Hematopoietic multipotent progenitor cell treated with erythropoietin and hydrocortisone succinate and interleukin-3 and kit ligand, for 17 days (in vitro differentiated cells): ENCODE data around the gene TMEM9.

Experiments used
- DNase-seq: peaks from one replicate; pipeline ENCODE4 v3.0.0-alpha.2; 2015; ENCODE audit warnings: low spot score

The TMEM9 gene

GRCh38 chr1:201126832-201127754 lies 27.2 kb downstream of the TMEM9 start, which contains the start of gene ASCL5:
Gene ASCL5, minus strand, starts transcription at chr1:201127184. Its CDS starts 11,812 bp downstream, at chr1:201115372.
- no peak for DNase-seq

DNA sequence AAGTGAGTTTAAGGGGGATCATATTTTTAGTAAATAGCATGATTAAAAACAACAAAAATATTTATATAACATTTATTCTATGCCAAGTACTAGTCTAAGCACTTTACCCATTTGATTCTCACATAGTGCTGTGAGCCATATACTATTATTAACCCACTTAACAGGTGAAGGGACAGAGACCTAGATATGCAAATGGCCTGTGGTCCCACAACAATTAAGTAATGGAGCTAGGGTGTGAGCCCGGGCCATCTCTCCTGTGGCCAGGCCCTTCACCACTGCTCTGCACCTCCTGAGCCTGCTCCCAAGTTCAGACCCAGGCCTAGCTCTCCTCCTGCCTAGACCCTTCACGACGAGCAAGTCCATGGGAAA lies 27.8 kb downstream of the TMEM9 start:
- DNase-seq, result no peak

- DNase-seq, result no peak
Observed at GRCh38 chr1:201125800-201126199, 28.5 kb downstream of the TMEM9 start.

DNA sequence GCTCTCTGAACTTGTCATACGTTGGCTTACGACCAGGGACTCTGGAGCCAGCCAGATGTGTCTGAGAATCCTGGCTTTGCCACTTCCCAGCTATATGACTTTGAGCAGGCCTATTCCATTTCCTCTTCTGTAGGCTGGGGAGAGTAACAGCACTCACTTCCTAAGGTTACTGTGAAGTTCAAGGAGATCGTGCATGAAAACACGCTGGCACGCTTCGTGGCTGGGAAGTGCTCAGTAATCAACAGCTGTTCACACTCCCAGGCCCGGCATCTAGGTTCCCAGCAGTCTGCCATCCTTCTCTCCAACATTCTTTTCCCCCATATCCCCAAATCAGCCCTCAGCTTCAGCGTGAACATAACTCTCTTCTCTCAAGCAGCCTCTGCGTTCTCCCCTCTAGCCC lies 29.3 kb downstream of the TMEM9 start:
- no peak for DNase-seq

- no peak for DNase-seq
Observed at GRCh38 chr1:201123866-201124265, 30.4 kb downstream of the TMEM9 start.

GRCh38 chr1:201122321-201122957 lies 31.8 kb downstream of the TMEM9 start:
- no peak for DNase-seq

DNA sequence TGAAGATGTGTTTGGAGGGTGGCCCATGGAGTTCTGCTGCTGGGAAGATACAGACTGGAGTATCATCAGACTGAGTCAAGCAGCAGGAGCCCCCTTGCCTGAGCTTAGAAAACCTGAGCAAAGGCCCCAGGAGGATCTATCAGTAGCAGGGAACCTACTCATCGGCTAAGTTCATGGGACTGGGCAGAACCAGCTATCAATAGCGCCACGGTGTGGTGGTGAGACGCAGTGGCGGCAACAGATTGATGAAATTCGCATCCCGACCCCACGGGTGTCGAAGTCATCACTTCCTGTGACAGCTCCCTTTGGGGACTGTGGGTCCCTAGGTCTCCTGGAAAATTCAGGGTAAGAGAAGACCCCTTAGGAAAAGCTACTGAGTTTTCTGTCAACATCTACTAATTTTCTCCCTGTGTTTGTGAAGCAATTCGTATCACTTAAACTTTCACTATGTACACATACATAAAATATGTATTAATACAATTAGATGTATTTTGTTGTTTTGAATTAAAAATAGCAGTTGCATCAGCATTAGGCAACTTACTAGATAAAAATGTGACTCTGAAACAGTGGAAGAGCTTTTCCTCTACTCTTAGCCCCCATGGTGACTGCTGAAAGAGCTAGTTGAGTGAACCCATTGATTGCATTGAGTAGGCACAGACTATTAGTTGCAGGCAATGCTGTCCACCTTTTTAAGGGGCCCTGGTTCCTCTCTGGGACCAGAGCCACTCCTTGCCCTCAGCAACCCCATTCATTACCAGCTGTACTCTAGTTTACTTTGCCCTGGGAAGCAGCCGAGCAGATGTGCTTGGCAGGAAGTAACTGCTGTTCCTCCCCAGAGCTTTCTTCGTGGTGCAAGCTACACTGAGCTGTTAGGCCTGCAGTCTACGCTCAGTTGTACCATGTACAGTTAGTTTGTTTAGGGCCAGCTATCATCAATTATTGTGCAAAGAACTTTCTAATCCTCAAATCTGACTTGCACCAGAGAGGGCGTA lies 34.8 kb downstream of the TMEM9 start:
- peak; percentile 8 for DNase-seq

- DNase-seq, result no peak
Observed at GRCh38 chr1:201116091-201116490, 38.2 kb downstream of the TMEM9 start.

GRCh38 chr1:201115390-201115937 lies 38.8 kb downstream of the TMEM9 start:
- no peak for DNase-seq

- DNase-seq, result no peak
Observed at GRCh38 chr1:201114245-201115131, 39.8 kb downstream of the TMEM9 start.

DNA sequence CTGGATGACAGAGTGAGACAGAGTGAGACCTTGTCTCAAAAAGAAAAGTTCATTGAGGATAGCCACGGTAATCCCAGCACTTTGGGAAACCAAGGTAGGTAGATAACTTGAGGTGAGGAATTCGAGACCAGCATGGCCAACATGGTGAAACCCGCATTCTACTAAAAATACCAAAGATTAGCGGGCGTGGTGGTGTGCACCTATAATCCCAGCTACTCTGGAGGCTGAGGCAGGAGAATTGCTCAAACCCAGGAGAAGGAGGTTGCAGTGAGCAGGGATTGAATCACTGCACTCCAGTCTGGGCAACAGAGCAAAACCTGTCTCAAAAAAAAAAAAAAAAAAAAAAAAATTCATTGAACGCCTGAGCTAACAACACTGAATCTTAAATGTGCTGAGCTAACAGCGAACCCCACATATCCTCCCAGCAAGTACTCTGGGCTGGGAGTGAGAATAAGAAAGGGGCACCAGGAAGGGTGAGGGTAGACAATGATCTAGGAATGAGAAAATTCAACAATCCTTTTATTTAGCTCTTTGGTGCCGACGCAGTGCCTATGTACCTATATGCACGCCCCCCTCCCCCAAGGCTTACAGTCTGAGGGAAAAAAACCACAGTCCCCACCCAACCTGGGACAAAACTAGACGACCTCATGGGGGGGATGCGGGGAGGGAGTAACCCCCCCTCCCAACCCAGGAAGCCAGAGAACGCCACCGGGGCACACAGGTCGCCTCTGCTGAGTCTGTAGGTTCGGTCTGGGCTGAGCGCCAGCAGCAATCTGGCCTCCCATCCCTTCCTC lies 40.6 kb downstream of the TMEM9 start:
- no peak for DNase-seq

DNA sequence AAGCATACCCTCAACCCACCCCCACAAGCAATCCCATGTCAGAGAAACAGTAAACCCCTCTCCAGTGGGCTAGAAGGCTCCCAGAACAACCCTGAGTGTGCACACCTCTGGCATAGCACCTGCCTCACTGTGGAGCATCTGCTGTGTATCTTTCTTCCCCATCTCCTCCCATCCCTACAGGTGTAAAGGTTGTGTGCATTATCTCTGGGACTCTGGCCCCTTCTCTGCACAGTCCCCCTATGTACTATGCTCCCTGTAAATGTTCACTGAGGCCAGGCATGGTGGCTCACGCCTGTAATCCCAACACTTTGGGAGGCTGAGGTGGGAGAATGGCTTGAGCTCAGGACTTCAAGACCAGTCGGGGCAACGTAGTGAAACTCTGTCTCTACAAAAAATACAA lies 41.3 kb downstream of the TMEM9 start:
- no peak for DNase-seq

DNA sequence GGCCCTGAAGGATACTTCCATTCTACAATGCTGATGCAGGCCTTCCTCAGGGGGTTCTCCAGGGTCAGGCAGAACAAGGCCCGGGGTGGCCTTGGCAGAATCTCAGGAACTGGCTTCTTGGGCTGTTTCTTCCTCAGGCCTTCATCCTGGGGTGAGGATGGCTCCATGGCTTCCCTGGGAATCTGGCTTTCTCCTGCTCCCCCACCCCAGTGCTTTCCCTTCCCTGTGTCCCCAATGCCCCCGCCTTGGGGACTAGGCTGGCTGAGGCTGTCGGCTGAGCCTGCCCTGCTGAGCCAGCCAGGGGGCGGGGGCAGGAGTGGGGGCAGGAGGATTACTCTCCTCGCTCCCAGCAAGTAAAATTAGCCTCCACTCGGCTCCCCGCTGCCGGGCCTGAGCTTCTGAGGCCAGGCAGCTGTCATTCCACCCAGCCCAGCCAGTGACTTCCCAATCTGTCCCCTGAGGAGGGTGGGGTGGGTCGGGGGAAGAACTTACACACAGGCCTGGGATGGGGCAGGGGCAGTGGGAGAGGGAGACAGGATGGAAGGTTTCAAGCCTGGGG lies 42.0 kb downstream of the TMEM9 start, which contains the start of gene CACNA1S:
CACNA1S (minus strand) TSS at position 254 of the 559 bp plus-strand sequence; CDS start at position 167, 87 bp downstream.
- DNase-seq, result no peak

GRCh38 chr1:201111672-201112071 lies 42.6 kb downstream of the TMEM9 start:
- DNase-seq, result no peak

DNA sequence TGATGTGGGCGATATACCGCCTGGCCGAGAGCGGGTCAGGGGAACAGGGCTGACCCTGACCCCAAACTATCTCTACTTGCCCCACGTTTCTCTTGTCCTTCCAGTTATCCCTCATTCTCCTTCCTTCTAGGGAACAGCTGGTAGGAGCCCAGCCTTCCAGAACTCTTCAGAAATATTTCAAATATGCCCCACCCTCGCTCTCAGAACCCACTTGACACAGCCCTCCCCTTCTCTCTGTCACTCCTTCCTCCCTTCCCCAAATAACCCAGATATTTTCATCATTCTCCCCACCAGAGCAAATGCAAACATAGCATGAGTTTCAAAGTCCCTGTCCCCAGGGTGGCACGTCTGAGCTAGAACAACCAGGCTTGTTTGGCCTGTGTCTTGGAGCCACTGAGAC lies 43.1 kb downstream of the TMEM9 start:
- DNase-seq, result no peak

GRCh38 chr1:201110616-201111015 lies 43.7 kb downstream of the TMEM9 start:
- no peak for DNase-seq

GRCh38 chr1:201110138-201110537 lies 44.1 kb downstream of the TMEM9 start:
- no peak for DNase-seq

- no peak for DNase-seq
Observed at GRCh38 chr1:201109651-201110050, 44.6 kb downstream of the TMEM9 start.

DNA sequence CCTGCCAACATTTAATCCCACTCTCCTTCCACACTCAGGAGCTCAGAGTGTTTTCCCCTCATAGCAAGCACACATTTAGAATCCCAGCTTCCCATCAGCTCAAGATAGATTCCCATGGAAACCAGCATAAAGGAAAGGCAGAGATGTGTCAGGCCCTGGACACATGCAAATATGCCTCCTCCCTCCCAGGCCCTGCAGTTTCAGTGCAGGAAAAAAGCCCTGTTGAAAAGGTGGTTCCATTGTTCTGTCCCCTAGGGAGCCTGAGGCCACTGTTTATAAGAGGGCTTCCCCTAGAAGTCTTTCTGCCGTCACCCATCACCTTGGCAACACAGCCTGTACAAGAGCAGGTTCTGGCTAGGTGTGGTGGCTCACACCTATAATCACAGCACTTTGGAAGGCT lies 45.7 kb downstream of the TMEM9 start:
- no peak for DNase-seq

- no peak for DNase-seq
Observed at GRCh38 chr1:201105688-201106087, 48.6 kb downstream of the TMEM9 start.
